NT2/D1 (cell line): ENCODE measurements around the gene GADL1.

Experiments
- DNase-seq: peaks from one replicate; pipeline ENCODE4 v3.0.0-alpha.2; 2011; ENCODE audit warnings: low read depth, low spot score
- H3K27me3 ChIP-seq: 2 replicates; pipeline ENCODE4 v1.6.0; 2011; ENCODE audit warnings: mild to moderate bottlenecking; ENCODE audit not compliant: insufficient read length, insufficient read depth
- H3K36me3 ChIP-seq: 2 replicates; pipeline ENCODE4 v1.6.1; 2011; ENCODE audit warnings: mild to moderate bottlenecking, low read length, mixed read lengths; ENCODE audit not compliant: insufficient read depth, insufficient read length
- H3K4me1 ChIP-seq: 2 replicates; pipeline ENCODE4 v1.5.1; 2011; ENCODE audit not compliant: insufficient read depth, insufficient read length
- H3K4me3 ChIP-seq: 2 replicates; pipeline ENCODE4 v1.5.1; 2011; ENCODE audit warnings: low read depth; ENCODE audit not compliant: insufficient read length
- H3K9ac ChIP-seq: 2 replicates; pipeline ENCODE4 v1.6.0; 2011; ENCODE audit warnings: low read depth; ENCODE audit not compliant: insufficient read length
- H3K9me3 ChIP-seq: 2 replicates; pipeline ENCODE4 v1.5.1; 2011; ENCODE audit warnings: mild to moderate bottlenecking, low read length; ENCODE audit not compliant: insufficient read depth
- SUZ12 ChIP-seq: IDR thresholded peaks from 2 replicates; pipeline ENCODE4 v1.6.1; 2011; ENCODE audit not compliant: insufficient read length, insufficient read depth; ENCODE audit errors: extremely low read depth
- YY1 ChIP-seq: IDR thresholded peaks from 2 replicates; pipeline ENCODE4 v1.6.1; 2011; ENCODE audit not compliant: insufficient read length, insufficient read depth
- ZNF274 ChIP-seq: IDR thresholded peaks from 2 replicates; pipeline ENCODE4 v1.6.1; 2011; ENCODE audit warnings: mild to moderate bottlenecking, low read depth, low read length

GADL1 gene

DNA sequence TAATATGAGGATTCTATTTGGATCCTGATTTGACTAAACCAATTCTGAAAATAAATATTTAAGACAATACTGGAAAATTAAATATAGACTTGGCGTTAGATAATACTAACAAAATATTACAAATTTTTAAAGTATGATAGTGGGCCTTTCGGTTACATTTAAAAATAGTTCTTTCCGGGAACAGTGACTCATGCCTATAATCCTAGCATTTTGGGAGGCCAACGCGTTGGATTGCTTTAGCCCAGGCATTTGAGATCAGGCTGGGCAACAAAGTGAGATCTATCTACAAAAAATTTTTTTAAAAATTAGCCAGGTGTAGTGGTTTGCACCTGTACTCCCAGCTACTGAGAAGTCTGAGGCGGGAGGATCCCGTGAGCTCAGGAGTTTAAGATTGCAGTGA lies 30.3 kb upstream of the GADL1 start:
- Histone ChIP-seq H3K4me1 (no peaks in the 10 kb centered on the region), H3K27me3 (no peaks in the 10 kb centered on the region), H3K36me3 (no peaks in the 10 kb centered on the region), H3K4me3 (no peak overlapping the region), H3K9me3 (peaks cover 17% of the 10 kb centered on the region), H3K9ac (no peak overlapping the region)
- DNase-seq = no peak
- no peak for TF ChIP-seq ZNF274
- no peak for TF ChIP-seq YY1
- no peak for TF ChIP-seq SUZ12

- Histone ChIP-seq H3K9ac (no peak overlapping the region), H3K36me3 (no peaks in the 10 kb centered on the region), H3K4me1 (no peaks in the 10 kb centered on the region), H3K9me3 (peaks cover 23% of the 10 kb centered on the region), H3K27me3 (no peaks in the 10 kb centered on the region), H3K4me3 (no peak overlapping the region)
- TF ChIP-seq ZNF274 (no peak), SUZ12 (no peak), YY1 (no peak)
- no peak for DNase-seq
These were observed 25.1 kb upstream of the GADL1 start for GRCh38 chr3:30919564-30919963.

DNA sequence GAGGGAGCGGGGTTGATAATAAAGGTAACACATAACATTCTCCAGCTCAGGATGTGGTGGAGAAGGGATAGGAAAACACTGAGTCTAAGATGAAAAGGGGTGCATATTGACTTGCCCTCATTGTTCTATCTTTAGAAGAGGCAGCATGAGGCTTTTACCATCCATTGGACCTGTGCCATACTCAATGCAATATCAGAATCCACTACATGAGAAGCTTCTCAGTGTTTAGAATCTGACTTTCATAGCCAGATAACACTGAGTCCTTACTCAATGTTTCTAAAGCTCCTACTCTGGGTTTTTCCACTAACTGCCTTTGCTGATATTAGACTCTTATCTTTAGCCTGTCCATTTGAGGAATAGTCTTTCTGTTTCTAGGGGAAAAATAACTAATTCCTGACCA lies 24.3 kb upstream of the GADL1 start:
- Histone ChIP-seq H3K4me1 (no peaks in the 10 kb centered on the region), H3K4me3 (no peak overlapping the region), H3K9ac (no peak overlapping the region), H3K9me3 (peaks cover 23% of the 10 kb centered on the region), H3K27me3 (no peaks in the 10 kb centered on the region), H3K36me3 (no peaks in the 10 kb centered on the region)
- DNase-seq = no peak
- TF ChIP-seq YY1 (no peak), SUZ12 (no peak), ZNF274 (no peak)

GRCh38 chr3:30915782-30916181 lies 21.3 kb upstream of the GADL1 start:
- Histone ChIP-seq H3K27me3 (no peaks in the 10 kb centered on the region), H3K9ac (no peak overlapping the region), H3K9me3 (peaks cover 17% of the 10 kb centered on the region), H3K36me3 (no peaks in the 10 kb centered on the region), H3K4me1 (no peaks in the 10 kb centered on the region), H3K4me3 (no peak overlapping the region)
- DNase-seq = no peak
- no peak for TF ChIP-seq YY1
- no peak for TF ChIP-seq SUZ12
- TF ChIP-seq ZNF274 = no peak

- DNase-seq = no peak
- Histone ChIP-seq H3K9ac (no peak overlapping the region), H3K4me1 (no peaks in the 10 kb centered on the region), H3K9me3 (peaks cover 6% of the 10 kb centered on the region; the same call in 1 of the 2 replicates), H3K4me3 (no peak overlapping the region), H3K36me3 (no peaks in the 10 kb centered on the region), H3K27me3 (no peaks in the 10 kb centered on the region)
- TF ChIP-seq YY1 (no peak), SUZ12 (no peak), ZNF274 (no peak)
These were observed 20.2 kb upstream of the GADL1 start for GRCh38 chr3:30914696-30915095.

DNA sequence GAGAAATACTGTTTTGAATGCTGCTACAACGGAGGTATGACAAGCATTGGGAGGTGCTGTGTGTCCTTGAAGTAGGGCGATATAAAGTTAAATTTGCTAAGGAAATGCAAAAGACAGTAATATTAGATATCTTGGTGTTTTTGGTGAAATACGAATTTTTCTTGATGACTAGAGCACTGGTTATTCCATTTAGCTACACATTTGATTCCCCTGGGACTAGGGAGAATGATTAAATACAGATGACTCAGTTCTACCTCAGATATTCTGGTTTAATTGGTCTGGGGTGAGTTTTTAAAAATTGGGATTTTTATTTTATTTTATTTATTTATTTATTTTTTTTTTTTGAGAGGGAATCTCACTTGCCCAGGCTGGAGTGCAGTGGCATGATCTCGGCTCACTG lies 18.7 kb upstream of the GADL1 start:
- Histone ChIP-seq H3K27me3 (no peaks in the 10 kb centered on the region), H3K4me1 (no peaks in the 10 kb centered on the region), H3K36me3 (no peaks in the 10 kb centered on the region), H3K9ac (no peak overlapping the region), H3K4me3 (no peak overlapping the region), H3K9me3 (no peaks in the 10 kb centered on the region)
- no peak for TF ChIP-seq YY1
- TF ChIP-seq ZNF274 = no peak
- TF ChIP-seq SUZ12 = no peak
- DNase-seq = no peak

GRCh38 chr3:30912301-30912700 lies 17.8 kb upstream of the GADL1 start:
- no peaks in the 10 kb centered on the region for H3K36me3 ChIP-seq
- H3K9me3 ChIP-seq = no peaks in the 10 kb centered on the region
- no peaks in the 10 kb centered on the region for H3K4me1 ChIP-seq
- H3K4me3 ChIP-seq = no peak overlapping the region
- no peak for DNase-seq
- H3K27me3 ChIP-seq = no peaks in the 10 kb centered on the region
- H3K9ac ChIP-seq = no peak overlapping the region
- TF ChIP-seq ZNF274 (no peak), YY1 (no peak), SUZ12 (no peak)
